ENCODE data around the gene TMEM179.

The TMEM179 gene

DNA sequence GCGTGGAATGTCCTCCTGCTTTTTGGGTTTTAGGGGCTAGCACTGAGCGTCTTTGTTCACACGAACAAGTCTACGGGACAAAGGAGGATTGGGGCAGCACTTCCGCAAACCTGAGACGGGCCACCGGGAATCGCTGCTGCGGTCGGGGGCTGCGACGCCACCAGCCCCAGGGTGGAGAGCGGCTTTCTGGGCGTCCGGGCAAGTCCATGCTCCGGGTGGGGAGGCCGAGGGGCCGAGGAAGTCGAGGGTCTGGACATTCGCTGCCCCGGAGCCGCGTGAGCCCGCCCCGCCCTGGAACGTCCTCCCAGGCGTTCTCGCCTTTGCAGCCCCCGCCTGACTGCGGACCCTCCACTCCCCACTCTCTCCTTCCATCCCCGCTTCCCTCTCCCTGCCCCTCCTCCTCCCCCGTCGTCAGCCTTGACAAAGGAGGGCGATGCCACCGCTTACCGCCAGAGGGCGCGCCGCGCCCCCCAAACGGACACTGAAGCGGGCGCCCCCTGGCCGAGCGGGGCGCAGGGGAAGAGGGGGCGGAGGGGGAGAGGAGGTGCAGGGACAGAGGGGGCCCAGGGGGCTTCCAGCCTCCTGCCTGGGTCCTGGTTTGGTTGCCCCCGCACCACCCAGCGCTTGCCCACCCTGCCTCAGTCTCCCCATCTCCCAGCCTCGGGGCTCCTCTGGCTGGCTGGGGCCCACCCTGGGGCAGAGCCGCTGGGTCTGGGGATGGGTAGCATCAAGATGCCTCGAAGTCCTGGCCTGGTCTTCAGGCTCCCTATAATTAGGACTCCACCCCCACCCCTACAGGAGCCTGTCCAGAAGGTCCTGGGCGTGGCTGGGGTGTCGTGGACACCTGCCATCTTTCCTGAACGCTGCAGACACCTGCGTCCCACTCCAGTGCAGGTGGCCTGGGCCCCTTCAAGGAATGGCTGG, 45.7 kb upstream of the TMEM179 start:
- ChIA-PET POLR2A (interaction anchor here (0.6 kb wide), 1 partner anchor 25 kb away, joined by 6 read pairs; no protein-coding TSS in a partner anchor), CTCF (interaction anchor here (1.2 to 2.4 kb wide), 2 partner anchors 10 to 58 kb away, joined by 4 to 13 read pairs; no protein-coding TSS in a partner anchor)
- peak overlapping the region; percentile 13 to 79 (median 64) for H3K4me3 ChIP-seq (ENCODE audit: control insufficient read depth in 1 of 7, extremely low read depth in 1 of 7, insufficient read depth in 4 of 7, low read depth in 2 of 7, low read length in 6 of 7)
- H3K27ac ChIP-seq (ENCODE audit: insufficient read depth in 1 of 2, low read depth in 1 of 2, low read length in 2 of 2, poor library complexity in 1 of 2, severe bottlenecking in 2 of 2) = no peak overlapping the region
- H3K27me3 ChIP-seq (replicated peaks in 2 of 5; ENCODE audit: control insufficient read depth in 4 of 5, insufficient read depth in 5 of 5, low read length in 4 of 5) = no peaks in the 10 kb centered on the region
- H3K9me3 ChIP-seq (ENCODE audit: control extremely low read depth in 1 of 5, control insufficient read depth in 4 of 5, insufficient read depth in 2 of 5, low read depth in 1 of 5, low read length in 4 of 5) = peaks cover 0 to 23% (median 16%) of the 10 kb centered on the region in 5 experiments
- 10% methylated on average over 40 of the region's 56 CpGs for WGBS (ENCODE audit: insufficient coverage)
- H3K36me3 ChIP-seq (ENCODE audit: control insufficient read depth in 4 of 4, insufficient read depth in 4 of 4, low read length in 3 of 4) = no peaks in the 10 kb centered on the region
- peak; percentile 72 to 81 (median 76) for DNase-seq
- H3K4me1 ChIP-seq (ENCODE audit: control extremely low read depth in 1 of 4, control insufficient read depth in 4 of 4, insufficient read depth in 4 of 4, low read length in 3 of 4) = peaks cover 0 to 24% (median 18%) of the 10 kb centered on the region in 4 experiments

DNA sequence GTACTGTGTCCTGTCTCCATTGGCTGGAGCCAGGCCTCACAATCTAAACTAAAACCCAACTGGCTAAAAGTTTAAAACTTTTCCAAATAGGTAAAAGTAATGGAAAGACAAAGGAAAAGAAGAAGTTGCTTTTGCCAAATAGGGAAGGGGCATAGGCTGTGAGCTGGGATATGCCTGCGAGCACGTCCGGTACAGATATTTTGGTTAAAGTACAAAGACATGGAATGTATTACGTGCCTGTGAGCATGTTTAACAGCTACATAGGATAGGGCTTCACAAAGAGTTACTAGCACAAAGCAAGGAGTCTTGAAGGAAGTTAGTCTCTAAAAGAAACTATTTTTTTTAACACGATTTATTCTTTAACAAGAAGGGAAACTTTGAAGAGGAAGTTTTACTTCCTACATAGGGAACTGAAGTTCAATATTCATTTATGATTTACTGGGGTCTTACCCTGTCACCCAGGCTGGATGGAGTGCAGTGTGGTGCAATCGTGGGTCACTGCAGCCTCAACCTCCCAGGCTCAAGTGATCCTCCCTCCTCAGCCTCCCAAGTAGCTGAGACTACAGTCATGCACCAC, 43.0 kb upstream of the TMEM179 start:
- POLR2A ChIA-PET = interaction anchor here (0.7 kb wide), 1 partner anchor 465 kb away, joined by 3 read pairs; no protein-coding TSS in a partner anchor
- H3K4me3 ChIP-seq (ENCODE audit: control insufficient read depth in 1 of 7, extremely low read depth in 1 of 7, insufficient read depth in 4 of 7, low read depth in 2 of 7, low read length in 6 of 7) = no peak overlapping the region
- peaks cover 2 to 7% (median 5%) of the 10 kb centered on the region in 5 experiments for H3K9me3 ChIP-seq (ENCODE audit: control extremely low read depth in 1 of 5, control insufficient read depth in 4 of 5, insufficient read depth in 2 of 5, low read depth in 1 of 5, low read length in 4 of 5)
- CTCF ChIA-PET = interaction anchor here (0.8 to 2.2 kb wide), 7 partner anchors 18 to 75 kb away, joined by 3 to 6 read pairs (median 3); no protein-coding TSS in a partner anchor
- DNase-seq = peak in 2 of 3 donors; percentile 35 to 38
- no peaks in the 10 kb centered on the region for H3K36me3 ChIP-seq (ENCODE audit: control insufficient read depth in 4 of 4, insufficient read depth in 4 of 4, low read length in 3 of 4)
- 14% methylated on average over 5 of the region's 6 CpGs for WGBS (ENCODE audit: insufficient coverage)
- H3K27ac ChIP-seq (ENCODE audit: insufficient read depth in 1 of 2, low read depth in 1 of 2, low read length in 2 of 2, poor library complexity in 1 of 2, severe bottlenecking in 2 of 2) = no peak overlapping the region
- H3K27me3 ChIP-seq (replicated peaks in 2 of 5; ENCODE audit: control insufficient read depth in 4 of 5, insufficient read depth in 5 of 5, low read length in 4 of 5) = no peaks in the 10 kb centered on the region
- peaks cover 0 to 26% (median 19%) of the 10 kb centered on the region in 4 experiments for H3K4me1 ChIP-seq (ENCODE audit: control extremely low read depth in 1 of 4, control insufficient read depth in 4 of 4, insufficient read depth in 4 of 4, low read length in 3 of 4)

DNA sequence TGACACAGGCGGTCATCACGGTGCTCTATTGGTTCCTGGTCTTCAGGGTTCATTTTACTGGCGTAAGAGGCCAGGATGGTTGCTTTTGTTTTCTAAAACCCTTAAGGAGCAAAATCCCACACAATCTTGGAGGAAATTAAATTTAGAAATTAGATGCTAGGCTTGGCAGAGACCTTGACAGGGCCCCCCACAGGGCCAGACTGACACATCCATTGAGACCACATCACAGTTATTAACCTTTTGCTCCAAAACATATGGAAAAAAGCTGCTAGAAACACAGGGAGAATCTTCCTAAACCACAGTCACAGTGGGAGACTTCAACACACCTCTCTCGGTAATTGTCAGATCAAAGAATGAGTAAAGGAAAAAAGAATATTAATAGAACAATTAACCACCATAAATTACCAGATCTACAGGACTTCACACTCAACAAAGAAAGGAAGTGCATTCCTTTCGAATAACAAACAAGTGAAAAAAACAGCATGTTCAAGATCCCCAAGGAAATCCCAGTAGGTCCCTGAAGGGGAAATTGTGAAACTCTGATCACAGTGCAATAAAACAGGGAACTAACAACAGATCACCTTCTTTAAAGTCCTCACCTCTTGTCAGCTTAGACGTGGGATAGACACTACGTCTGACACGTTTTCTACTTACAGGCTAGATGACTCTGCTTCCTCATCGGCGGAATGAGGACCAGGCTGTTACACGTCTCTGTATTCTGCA, 40.2 kb upstream of the TMEM179 start:
- 89% methylated on average over 10 of the region's 11 CpGs for WGBS (ENCODE audit: insufficient coverage)
- ChIA-PET POLR2A (no interaction called here), CTCF (interaction anchor here (0.5 to 1.2 kb wide), 4 partner anchors 13 to 739 kb away, joined by 3 to 5 read pairs (median 3); no protein-coding TSS in a partner anchor)
- Histone ChIP-seq H3K36me3 (ENCODE audit: control insufficient read depth in 4 of 4, insufficient read depth in 4 of 4, low read length in 3 of 4) (no peaks in the 10 kb centered on the region), H3K4me1 (ENCODE audit: control extremely low read depth in 1 of 4, control insufficient read depth in 4 of 4, insufficient read depth in 4 of 4, low read length in 3 of 4) (peaks cover 0 to 36% (median 23%) of the 10 kb centered on the region in 4 experiments), H3K27me3 (replicated peaks in 2 of 5; ENCODE audit: control insufficient read depth in 4 of 5, insufficient read depth in 5 of 5, low read length in 4 of 5) (no peaks in the 10 kb centered on the region), H3K9me3 (ENCODE audit: control extremely low read depth in 1 of 5, control insufficient read depth in 4 of 5, insufficient read depth in 2 of 5, low read depth in 1 of 5, low read length in 4 of 5) (peaks cover 0 to 5% (median 4%) of the 10 kb centered on the region in 5 experiments), H3K27ac (ENCODE audit: insufficient read depth in 1 of 2, low read depth in 1 of 2, low read length in 2 of 2, poor library complexity in 1 of 2, severe bottlenecking in 2 of 2) (no peak overlapping the region), H3K4me3 (ENCODE audit: control insufficient read depth in 1 of 7, extremely low read depth in 1 of 7, insufficient read depth in 4 of 7, low read depth in 2 of 7, low read length in 6 of 7) (no peak overlapping the region)
- no peak for DNase-seq

DNA sequence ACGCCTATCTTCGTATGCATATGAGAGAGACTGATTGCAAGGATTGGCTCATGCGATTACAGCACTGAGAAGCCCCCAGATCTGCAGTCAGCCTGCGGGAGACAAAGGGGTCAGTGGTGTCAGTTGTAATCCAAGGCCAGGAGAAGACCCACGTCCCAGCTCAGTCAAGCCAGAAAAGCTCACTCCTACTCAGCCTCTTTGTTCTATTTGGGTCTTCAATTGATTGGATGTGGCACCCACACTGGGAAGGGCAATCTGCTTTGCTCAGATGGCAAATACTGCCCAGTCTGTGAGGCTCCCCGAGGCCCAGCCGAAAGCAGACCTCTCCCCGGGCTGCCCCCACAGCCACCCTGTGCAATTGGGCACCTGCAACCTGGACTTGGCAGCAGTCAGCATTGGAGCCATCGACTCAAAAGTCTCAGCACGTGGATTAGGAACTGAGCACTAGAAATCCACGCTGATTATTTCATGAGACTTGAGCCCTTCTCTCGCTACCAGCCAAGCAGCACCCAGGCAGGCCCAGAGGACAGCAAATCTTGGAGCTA, 39.6 kb upstream of the TMEM179 start:
- Histone ChIP-seq H3K4me1 (ENCODE audit: control extremely low read depth in 1 of 4, control insufficient read depth in 4 of 4, insufficient read depth in 4 of 4, low read length in 3 of 4) (peaks cover 0 to 35% (median 22%) of the 10 kb centered on the region in 4 experiments), H3K9me3 (ENCODE audit: control extremely low read depth in 1 of 5, control insufficient read depth in 4 of 5, insufficient read depth in 2 of 5, low read depth in 1 of 5, low read length in 4 of 5) (peaks cover 0 to 5% (median 4%) of the 10 kb centered on the region in 5 experiments), H3K27me3 (replicated peaks in 2 of 5; ENCODE audit: control insufficient read depth in 4 of 5, insufficient read depth in 5 of 5, low read length in 4 of 5) (peaks cover 0 to 3% (median 0%) of the 10 kb centered on the region in 5 experiments), H3K27ac (ENCODE audit: insufficient read depth in 1 of 2, low read depth in 1 of 2, low read length in 2 of 2, poor library complexity in 1 of 2, severe bottlenecking in 2 of 2) (no peak overlapping the region), H3K4me3 (ENCODE audit: control insufficient read depth in 1 of 7, extremely low read depth in 1 of 7, insufficient read depth in 4 of 7, low read depth in 2 of 7, low read length in 6 of 7) (no peak overlapping the region), H3K36me3 (ENCODE audit: control insufficient read depth in 4 of 4, insufficient read depth in 4 of 4, low read length in 3 of 4) (no peaks in the 10 kb centered on the region)
- ChIA-PET CTCF (interaction anchor here (0.5 to 1.1 kb wide), 2 partner anchors 21 to 738 kb away, joined by 3 read pairs; no protein-coding TSS in a partner anchor), POLR2A (no interaction called here)
- WGBS (ENCODE audit: insufficient coverage) = 93% methylated on average over 12 of the region's 12 CpGs
- no peak for DNase-seq

GRCh38 chr14:104643306-104643705, 38.7 kb upstream of the TMEM179 start:
- Histone ChIP-seq H3K27me3 (replicated peaks in 2 of 5; ENCODE audit: control insufficient read depth in 4 of 5, insufficient read depth in 5 of 5, low read length in 4 of 5) (peaks cover 0 to 12% (median 3%) of the 10 kb centered on the region in 5 experiments), H3K27ac (ENCODE audit: insufficient read depth in 1 of 2, low read depth in 1 of 2, low read length in 2 of 2, poor library complexity in 1 of 2, severe bottlenecking in 2 of 2) (no peak overlapping the region), H3K4me3 (ENCODE audit: control insufficient read depth in 1 of 7, extremely low read depth in 1 of 7, insufficient read depth in 4 of 7, low read depth in 2 of 7, low read length in 6 of 7) (no peak overlapping the region), H3K36me3 (ENCODE audit: control insufficient read depth in 4 of 4, insufficient read depth in 4 of 4, low read length in 3 of 4) (no peaks in the 10 kb centered on the region), H3K9me3 (ENCODE audit: control extremely low read depth in 1 of 5, control insufficient read depth in 4 of 5, insufficient read depth in 2 of 5, low read depth in 1 of 5, low read length in 4 of 5) (peaks cover 0 to 5% (median 4%) of the 10 kb centered on the region in 5 experiments), H3K4me1 (ENCODE audit: control extremely low read depth in 1 of 4, control insufficient read depth in 4 of 4, insufficient read depth in 4 of 4, low read length in 3 of 4) (peaks cover 0 to 34% (median 22%) of the 10 kb centered on the region in 4 experiments)
- ChIA-PET CTCF (no interaction called here), POLR2A (no interaction called here)
- WGBS (ENCODE audit: insufficient coverage) = 87% methylated on average over 3 of the region's 8 CpGs
- no peak for DNase-seq

GRCh38 chr14:104642540-104642868, 37.9 kb upstream of the TMEM179 start:
- DNase-seq = no peak
- Histone ChIP-seq H3K4me3 (ENCODE audit: control insufficient read depth in 1 of 7, extremely low read depth in 1 of 7, insufficient read depth in 4 of 7, low read depth in 2 of 7, low read length in 6 of 7) (no peak overlapping the region), H3K27ac (ENCODE audit: insufficient read depth in 1 of 2, low read depth in 1 of 2, low read length in 2 of 2, poor library complexity in 1 of 2, severe bottlenecking in 2 of 2) (no peak overlapping the region), H3K36me3 (ENCODE audit: control insufficient read depth in 4 of 4, insufficient read depth in 4 of 4, low read length in 3 of 4) (no peaks in the 10 kb centered on the region), H3K4me1 (ENCODE audit: control extremely low read depth in 1 of 4, control insufficient read depth in 4 of 4, insufficient read depth in 4 of 4, low read length in 3 of 4) (peaks cover 0 to 27% (median 18%) of the 10 kb centered on the region in 4 experiments), H3K9me3 (ENCODE audit: control extremely low read depth in 1 of 5, control insufficient read depth in 4 of 5, insufficient read depth in 2 of 5, low read depth in 1 of 5, low read length in 4 of 5) (peaks cover 0 to 5% (median 4%) of the 10 kb centered on the region in 5 experiments), H3K27me3 (replicated peaks in 2 of 5; ENCODE audit: control insufficient read depth in 4 of 5, insufficient read depth in 5 of 5, low read length in 4 of 5) (peaks cover 0 to 13% (median 4%) of the 10 kb centered on the region in 5 experiments)
- ChIA-PET POLR2A (no interaction called here), CTCF (interaction anchor here (0.6 to 1.2 kb wide), 2 partner anchors 565 to 738 kb away, joined by 3 read pairs; no protein-coding TSS in a partner anchor)
- WGBS (ENCODE audit: insufficient coverage) = 100% methylated on average over 5 of the region's 9 CpGs
